Measurements from ENCODE around the gene PRRC2A. TPM values are rescaled to one million over a fixed set of nuclear protein-coding genes. Genes with fewer than 3 reads are reported as not detected.

Gene PRRC2A
- total RNA-seq, 2 experiments from 2014 or later: 156 to 355 TPM

GRCh38 chr6:31624070-31624469, 3.6 kb downstream of the PRRC2A start:
- peaks cover 18% of the 10 kb centered on the region for H4K20me1 ChIP-seq (ENCODE audit: insufficient read depth, low read length)
- H3K4me2 ChIP-seq (ENCODE audit: low read length): no peak overlapping the region
- H3K36me3 ChIP-seq (ENCODE audit: insufficient read depth, low read length): peaks cover 82% of the 10 kb centered on the region
- no peak overlapping the region for H3K27ac ChIP-seq (ENCODE audit: low read depth, low read length, poor library complexity, severe bottlenecking)
- H3K9me2 ChIP-seq (ENCODE audit: insufficient read depth, low read length): no peaks in the 10 kb centered on the region
- no TSS peak for BruUV-seq (replicated peaks)
- H3K4me3 ChIP-seq (ENCODE audit: low read depth, low read length, poor library complexity, severe bottlenecking): no peak overlapping the region
- TF ChIP-seq CTCF (conservative IDR thresholded peaks at IDR 0.05; ENCODE audit: low read length): no peak
- TF ChIP-seq EZH2phosphoT487 (IDR thresholded peaks at IDR 0.05; ENCODE audit: borderline replicate concordance, low read depth, low read length): no peak
- no peak overlapping the region for H2AFZ ChIP-seq (ENCODE audit: low read length)
- intact Hi-C loops (cut with micrococcal nuclease; ENCODE audit: unreplicated experiment): loop anchor here (5.0 kb wide), 1 partner anchor 163 kb away; no protein-coding TSS in a partner anchor
- no peaks in the 10 kb centered on the region for H3K9me3 ChIP-seq (ENCODE audit: low read length)
- no peak for DNase-seq (ENCODE audit: low spot score)
- peaks cover 54% of the 10 kb centered on the region for H3K79me2 ChIP-seq (ENCODE audit: insufficient read depth, low read depth, low read length)
- POLR2A ChIA-PET: no interaction called here
- H3K4me1 ChIP-seq (ENCODE audit: insufficient read depth, low read length, poor library complexity, severe bottlenecking): peaks cover 21% of the 10 kb centered on the region
- CTCF ChIA-PET (ENCODE audit: unreplicated experiment): no interaction called here

- intact Hi-C loops (cut with micrococcal nuclease; ENCODE audit: unreplicated experiment): no loop called here
- CTCF ChIA-PET (ENCODE audit: unreplicated experiment): no interaction called here
These were observed 6.4 kb downstream of the PRRC2A start for GRCh38 chr6:31626952-31627351.

More at GRCh38 chr6:31626952-31627351, 6.4 kb downstream of the PRRC2A start:
- peaks cover 10% of the 10 kb centered on the region for H3K4me1 ChIP-seq (ENCODE audit: insufficient read depth, low read length, poor library complexity, severe bottlenecking)
- no TSS peak for BruUV-seq (replicated peaks)
- no peak overlapping the region for H2AFZ ChIP-seq (ENCODE audit: low read length)
- peaks cover 100% of the 10 kb centered on the region for H3K36me3 ChIP-seq (ENCODE audit: insufficient read depth, low read length)
- peaks cover 11% of the 10 kb centered on the region for H4K20me1 ChIP-seq (ENCODE audit: insufficient read depth, low read length)
- peaks cover 41% of the 10 kb centered on the region for H3K79me2 ChIP-seq (ENCODE audit: insufficient read depth, low read depth, low read length)
- no peak for DNase-seq (ENCODE audit: low spot score)
- POLR2A ChIA-PET: interaction anchor here (1.2 to 1.3 kb wide), 2 partner anchors 16 to 24 kb away, joined by 3 to 4 read pairs; no protein-coding TSS in a partner anchor
- no peak overlapping the region for H3K4me2 ChIP-seq (ENCODE audit: low read length)
- no peak overlapping the region for H3K4me3 ChIP-seq (ENCODE audit: low read depth, low read length, poor library complexity, severe bottlenecking)
- H3K27ac ChIP-seq (ENCODE audit: low read depth, low read length, poor library complexity, severe bottlenecking): no peak overlapping the region
- TF ChIP-seq CTCF (conservative IDR thresholded peaks at IDR 0.05; ENCODE audit: low read length): no peak
- TF ChIP-seq EZH2phosphoT487 (IDR thresholded peaks at IDR 0.05; ENCODE audit: borderline replicate concordance, low read depth, low read length): no peak
- no peaks in the 10 kb centered on the region for H3K9me3 ChIP-seq (ENCODE audit: low read length)
- no peaks in the 10 kb centered on the region for H3K9me2 ChIP-seq (ENCODE audit: insufficient read depth, low read length)

All from OCI-LY7 (cell line).